ENCODE data around the gene ADAM20. TPM values are rescaled to one million over a fixed set of nuclear protein-coding genes. Genes with fewer than 3 reads are reported as not detected.

The ADAM20 gene
- total RNA-seq: 1.5 and 3.9 TPM in 2 replicates

GRCh38 chr14:70534904-70535303 lies at the start of gene ADAM20:
Gene ADAM20 (minus strand): TSS chr14:70535004. CDS start chr14:70524757, 10,247 bp downstream.

Small RNAs within 50 kb of the gene (small RNA-seq; reads per million reads assigned to genes)
- gene RNU6-659P: not detected

Other genes with a start within 250 kb of the ADAM20 start
- 27.1 and 27.5 TPM in 2 replicates for gene COX16, start 175.3 kb downstream of the ADAM20 start, total RNA-seq
- gene SYNJ2BP, start 117.9 kb downstream of the ADAM20 start, total RNA-seq: 13.0 and 17.2 TPM in 2 replicates
- gene ADAM21, start 82.8 kb downstream of the ADAM20 start, total RNA-seq: under 0.01 and 0.43 TPM in 2 replicates
- 36.8 and 38.1 TPM in 2 replicates for gene MED6, start 65.7 kb upstream of the ADAM20 start, total RNA-seq
- 0.39 and 1.5 TPM in 2 replicates for gene TTC9, start 106.9 kb upstream of the ADAM20 start, total RNA-seq

All from placental epithelial cell (primary cell).